GM12892 (cell line): ENCODE measurements around the gene POLR3H.

Experiments used
- POLR2A ChIP-seq: IDR thresholded peaks from 2 replicates; pipeline ENCODE4 v1.6.1; 2011; ENCODE audit warnings: low read depth, low read length, control low read depth
- POLR2AphosphoS5 ChIP-seq: IDR thresholded peaks from 2 replicates; pipeline ENCODE4 v1.6.1; 2011; ENCODE audit warnings: low read depth, low read length, control low read depth
- TAF1 ChIP-seq: IDR thresholded peaks from 2 replicates; pipeline ENCODE4 v1.6.1; 2011; ENCODE audit warnings: low read depth, mild to moderate bottlenecking, control low read depth, low read length, borderline replicate concordance

DNA sequence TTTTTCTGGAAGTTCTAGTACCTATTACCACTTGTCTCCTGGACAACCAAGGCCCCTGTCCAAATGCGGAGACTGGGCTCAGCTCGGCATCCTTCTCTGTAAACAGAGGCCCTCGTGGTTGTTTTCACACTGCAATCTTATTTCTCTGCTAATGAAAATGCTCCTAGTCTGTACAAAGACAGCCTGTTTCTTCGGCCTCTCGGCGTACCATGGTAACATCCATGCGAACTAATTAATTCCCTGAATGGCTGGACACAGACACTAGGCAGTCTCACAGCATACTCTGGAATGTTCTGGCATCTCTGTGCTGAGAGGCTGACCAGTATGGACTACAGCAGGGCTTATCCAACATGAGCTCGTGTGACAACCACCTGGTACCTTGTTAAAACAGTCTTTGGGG, 5.7 kb downstream of the POLR3H start:
- TF ChIP-seq POLR2AphosphoS5 (no peak), POLR2A (no peak), TAF1 (no peak)
